ENCODE measurements around the gene MLF2. TPM values are rescaled to one million over a fixed set of nuclear protein-coding genes. Genes with fewer than 3 reads are reported as not detected.

Gene MLF2
- total and polyA plus RNA-seq, 2 of the 13 experiments (the other 11 are each of a cell fraction or from before 2014, with no cell fraction given), result 88.1 to 167 TPM

DNA sequence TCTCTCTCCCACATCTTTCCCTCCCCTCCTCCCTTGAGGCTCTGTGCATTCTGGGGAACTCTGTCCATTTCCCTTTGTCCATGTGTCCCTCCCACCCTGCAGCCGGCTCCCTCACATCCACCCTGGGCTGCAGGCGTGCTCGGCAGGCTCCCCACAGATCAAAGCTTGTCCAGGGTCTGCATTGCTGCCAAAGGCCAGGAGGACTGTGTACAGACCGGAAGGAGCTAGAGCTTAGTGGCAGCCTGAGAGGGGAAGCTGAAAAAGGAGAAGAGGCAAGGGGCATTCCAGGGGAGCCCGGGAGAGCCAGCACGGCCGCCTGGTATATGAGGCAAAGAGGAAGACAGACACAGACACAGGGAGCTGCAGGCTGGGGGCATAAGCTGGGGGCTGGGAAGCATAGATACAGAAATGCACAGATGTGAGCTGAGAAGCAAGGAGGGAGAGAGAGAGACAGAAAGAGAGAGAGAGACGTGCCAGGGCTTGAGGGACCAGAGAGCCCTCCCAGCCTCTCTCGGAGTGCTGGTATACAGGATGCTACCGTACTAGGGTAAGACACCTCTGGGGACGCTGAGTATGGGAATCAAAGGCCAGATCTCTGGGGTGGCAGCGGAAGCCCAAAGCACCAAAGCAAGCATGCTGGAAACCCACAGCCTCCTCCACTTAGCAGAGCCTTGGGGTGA is 39.7 kb upstream of the MLF2 start (continued):
- TF ChIP-seq, protein P1, sequence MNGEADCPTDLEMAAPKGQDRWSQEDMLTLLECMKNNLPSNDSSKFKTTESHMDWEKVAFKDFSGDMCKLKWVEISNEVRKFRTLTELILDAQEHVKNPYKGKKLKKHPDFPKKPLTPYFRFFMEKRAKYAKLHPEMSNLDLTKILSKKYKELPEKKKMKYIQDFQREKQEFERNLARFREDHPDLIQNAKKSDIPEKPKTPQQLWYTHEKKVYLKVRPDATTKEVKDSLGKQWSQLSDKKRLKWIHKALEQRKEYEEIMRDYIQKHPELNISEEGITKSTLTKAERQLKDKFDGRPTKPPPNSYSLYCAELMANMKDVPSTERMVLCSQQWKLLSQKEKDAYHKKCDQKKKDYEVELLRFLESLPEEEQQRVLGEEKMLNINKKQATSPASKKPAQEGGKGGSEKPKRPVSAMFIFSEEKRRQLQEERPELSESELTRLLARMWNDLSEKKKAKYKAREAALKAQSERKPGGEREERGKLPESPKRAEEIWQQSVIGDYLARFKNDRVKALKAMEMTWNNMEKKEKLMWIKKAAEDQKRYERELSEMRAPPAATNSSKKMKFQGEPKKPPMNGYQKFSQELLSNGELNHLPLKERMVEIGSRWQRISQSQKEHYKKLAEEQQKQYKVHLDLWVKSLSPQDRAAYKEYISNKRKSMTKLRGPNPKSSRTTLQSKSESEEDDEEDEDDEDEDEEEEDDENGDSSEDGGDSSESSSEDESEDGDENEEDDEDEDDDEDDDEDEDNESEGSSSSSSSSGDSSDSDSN (CRISPR knock-in tag; IDR thresholded peaks at IDR 0.05), result peak; percentile 92
- TF ChIP-seq NR1H2 (CRISPR knock-in tag; IDR thresholded peaks at IDR 0.05; ENCODE audit: borderline replicate concordance, low read depth), result no peak
- TF ChIP-seq, protein P2, sequence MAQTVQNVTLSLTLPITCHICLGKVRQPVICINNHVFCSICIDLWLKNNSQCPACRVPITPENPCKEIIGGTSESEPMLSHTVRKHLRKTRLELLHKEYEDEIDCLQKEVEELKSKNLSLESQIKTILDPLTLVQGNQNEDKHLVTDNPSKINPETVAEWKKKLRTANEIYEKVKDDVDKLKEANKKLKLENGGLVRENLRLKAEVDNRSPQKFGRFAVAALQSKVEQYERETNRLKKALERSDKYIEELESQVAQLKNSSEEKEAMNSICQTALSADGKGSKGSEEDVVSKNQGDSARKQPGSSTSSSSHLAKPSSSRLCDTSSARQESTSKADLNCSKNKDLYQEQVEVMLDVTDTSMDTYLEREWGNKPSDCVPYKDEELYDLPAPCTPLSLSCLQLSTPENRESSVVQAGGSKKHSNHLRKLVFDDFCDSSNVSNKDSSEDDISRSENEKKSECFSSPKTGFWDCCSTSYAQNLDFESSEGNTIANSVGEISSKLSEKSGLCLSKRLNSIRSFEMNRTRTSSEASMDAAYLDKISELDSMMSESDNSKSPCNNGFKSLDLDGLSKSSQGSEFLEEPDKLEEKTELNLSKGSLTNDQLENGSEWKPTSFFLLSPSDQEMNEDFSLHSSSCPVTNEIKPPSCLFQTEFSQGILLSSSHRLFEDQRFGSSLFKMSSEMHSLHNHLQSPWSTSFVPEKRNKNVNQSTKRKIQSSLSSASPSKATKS (CRISPR knock-in tag; IDR thresholded peaks at IDR 0.05), result no peak
- no peak for TF ChIP-seq ATF3 (CRISPR knock-in tag; IDR thresholded peaks at IDR 0.05)
- TF ChIP-seq, protein P3, sequence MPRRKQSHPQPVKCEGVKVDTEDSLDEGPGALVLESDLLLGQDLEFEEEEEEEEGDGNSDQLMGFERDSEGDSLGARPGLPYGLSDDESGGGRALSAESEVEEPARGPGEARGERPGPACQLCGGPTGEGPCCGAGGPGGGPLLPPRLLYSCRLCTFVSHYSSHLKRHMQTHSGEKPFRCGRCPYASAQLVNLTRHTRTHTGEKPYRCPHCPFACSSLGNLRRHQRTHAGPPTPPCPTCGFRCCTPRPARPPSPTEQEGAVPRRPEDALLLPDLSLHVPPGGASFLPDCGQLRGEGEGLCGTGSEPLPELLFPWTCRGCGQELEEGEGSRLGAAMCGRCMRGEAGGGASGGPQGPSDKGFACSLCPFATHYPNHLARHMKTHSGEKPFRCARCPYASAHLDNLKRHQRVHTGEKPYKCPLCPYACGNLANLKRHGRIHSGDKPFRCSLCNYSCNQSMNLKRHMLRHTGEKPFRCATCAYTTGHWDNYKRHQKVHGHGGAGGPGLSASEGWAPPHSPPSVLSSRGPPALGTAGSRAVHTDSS (CRISPR knock-in tag; conservative IDR thresholded peaks at IDR 0.05), result no peak
- TF ChIP-seq SAFB2 (CRISPR knock-in tag; IDR thresholded peaks at IDR 0.05; ENCODE audit: borderline replicate concordance, low read depth), result no peak; the same call in 1 of the 2 replicates
- peak; percentile 63; the same call in 1 of the 2 replicates for TF ChIP-seq HOXA7 (CRISPR knock-in tag; IDR thresholded peaks at IDR 0.05)
- TF ChIP-seq ZC3H13 (CRISPR knock-in tag; IDR thresholded peaks at IDR 0.05), result peak; percentile 87
- peak; percentile 67; the same call in 1 of the 2 replicates for TF ChIP-seq BORCS8-MEF2B (CRISPR knock-in tag; IDR thresholded peaks at IDR 0.05)
- TF ChIP-seq ZNF605 (CRISPR knock-in tag; IDR thresholded peaks at IDR 0.05), result peak; percentile 83
- TF ChIP-seq ZKSCAN8 (CRISPR knock-in tag; IDR thresholded peaks at IDR 0.05; ENCODE audit: borderline replicate concordance), result peak; percentile 65; the same call in 1 of the 2 replicates
- no peak for TF ChIP-seq ZNF558 (CRISPR knock-in tag; IDR thresholded peaks at IDR 0.05; ENCODE audit: borderline replicate concordance)
- peak; percentile 42 for TF ChIP-seq IKZF4 (CRISPR knock-in tag; IDR thresholded peaks at IDR 0.05; ENCODE audit: borderline replicate concordance, low read depth, not compliant biosample characterization)
- TF ChIP-seq ARNTL (CRISPR knock-in tag; IDR thresholded peaks at IDR 0.05), result peak; percentile 72
- TF ChIP-seq SALL1 (CRISPR knock-in tag; IDR thresholded peaks at IDR 0.05), result peak; percentile 92
- no peak for TF ChIP-seq PLRG1 (conservative IDR thresholded peaks at IDR 0.05)
- no peak for TF ChIP-seq RFX3 (CRISPR knock-in tag; IDR thresholded peaks at IDR 0.05)
- TF ChIP-seq HNF1A (IDR thresholded peaks at IDR 0.05; ENCODE audit: low read depth), result no peak
- TF ChIP-seq HNF1A (CRISPR knock-in tag; IDR thresholded peaks at IDR 0.05; ENCODE audit: borderline replicate concordance), result no peak
